Measurements from ENCODE around the gene ACAP1. TPM values are rescaled to one million over a fixed set of nuclear protein-coding genes. Genes with fewer than 3 reads are reported as not detected.

The ACAP1 gene
- total RNA-seq = 100 to 1,000 TPM; 482 to 708 (median 599) TPM
- polyA plus RNA-seq = 100 to 1,000 TPM; 234 to 337 TPM
- total RNA-seq = 529 reads per million, percentile 98 among the genes with 10 or more reads in this experiment

DNA sequence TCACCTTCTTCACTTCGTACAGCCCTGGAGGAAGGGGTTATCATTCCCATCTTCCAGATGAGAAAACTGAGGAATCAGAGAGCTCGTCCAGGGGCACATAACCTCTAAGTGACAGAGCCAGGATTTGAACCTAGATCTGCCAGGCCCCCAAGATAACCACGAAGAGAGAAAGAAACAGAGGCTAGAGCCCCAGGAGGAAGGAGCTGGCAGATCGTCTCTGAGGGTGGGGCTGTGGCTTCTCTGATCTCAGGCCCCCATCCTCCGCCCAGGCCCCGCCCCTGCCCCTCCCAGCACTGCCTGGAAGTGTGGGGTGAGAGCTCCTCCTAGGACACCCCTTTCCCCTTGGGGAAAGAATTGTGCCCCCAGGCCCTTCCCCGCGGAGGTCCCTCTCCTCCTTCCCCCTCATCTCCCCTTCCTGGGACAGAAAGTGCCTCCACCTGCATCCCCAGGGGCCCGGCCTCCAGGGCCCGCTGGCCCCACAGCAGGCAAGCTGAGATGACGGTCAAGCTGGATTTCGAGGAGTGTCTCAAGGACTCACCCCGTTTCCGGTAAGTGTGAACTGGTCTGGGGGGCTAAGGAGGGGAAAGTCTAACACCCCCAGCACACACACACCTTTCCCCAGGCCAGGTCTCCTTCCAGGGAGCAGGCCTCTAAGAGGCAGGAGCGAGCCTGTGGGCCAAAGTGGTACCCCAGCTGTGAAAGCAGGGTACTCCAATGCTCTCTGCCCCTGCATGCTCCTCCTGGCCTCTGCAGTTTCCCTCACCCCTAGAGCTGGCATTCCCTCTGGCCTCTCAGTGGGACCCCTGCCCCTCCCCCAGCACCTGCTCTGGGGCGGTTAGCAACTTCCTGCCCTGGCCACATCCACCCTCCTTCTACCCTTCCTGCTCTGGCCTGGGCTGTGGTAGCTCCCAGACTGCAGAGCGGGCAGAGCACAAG is at the start of gene ACAP1:
Gene ACAP1 (plus strand): TSS at position 290 of the 936 bp plus-strand sequence. CDS start 206 bp downstream, at position 496.
- ChIA-PET CTCF (interaction anchor here (0.6 to 5.2 kb wide), 17 partner anchors 9 to 291 kb away, joined by 3 to 53 read pairs (median 7); partner anchors contain the start of genes PLSCR3, POLR2A, SLC2A4 and TMEM102), POLR2A (interaction anchor here (0.7 to 22.8 kb wide), 34 partner anchors 9 to 870 kb away, joined by 3 to 336 read pairs (median 4); partner anchors contain the start of genes DVL2, EIF5A, GABARAP and GPS2)
- Mint-ChIP-seq H3K27me3 (no peaks in the 10 kb centered on the region), H3K27ac (peak within 1 kb of the TSS; percentile 89 to 100 (median 95)), H3K4me3 (peak within 1 kb of the TSS; percentile 89 to 99 (median 94)), H3K9me3 (no peaks in the 10 kb centered on the region), H3K4me1 (peaks cover 49 to 76% (median 60%) of the 10 kb centered on the region in 7 donors), H3K36me3 (peaks cover 4 to 23% (median 14%) of the 10 kb centered on the region in 5 donors)
- Histone ChIP-seq H3K36me3 (ENCODE audit: control insufficient read depth in 2 of 3, insufficient read depth in 3 of 3, low read length in 3 of 3) (peaks cover 2 to 32% (median 11%) of the 10 kb centered on the region in 3 experiments), H3K9me3 (ENCODE audit: control insufficient read depth in 2 of 3, low read length in 3 of 3) (no peaks in the 10 kb centered on the region), H3K27me3 (ENCODE audit: control insufficient read depth in 2 of 2, insufficient read depth in 2 of 2, low read length in 2 of 2) (no peaks in the 10 kb centered on the region), H3K4me1 (ENCODE audit: control insufficient read depth in 2 of 2, insufficient read depth in 2 of 2, low read length in 2 of 2) (peaks cover 31 to 44% of the 10 kb centered on the region in 2 donors), H3K27ac (ENCODE audit: low read depth, low read length) (peak within 1 kb of the TSS; percentile 81), H3K4me3 (ENCODE audit: low read length) (peak within 1 kb of the TSS; percentile 99)
- ATAC-seq (peak; percentile 99), DNase-seq (peak; percentile 56 to 85 (median 82))
- intact Hi-C loops (cut with micrococcal nuclease) = loop anchor here (1.0 to 5.0 kb wide), 12 partner anchors 7 to 99 kb away; partner anchors contain the start of genes NEURL4 (in 2 of the 2), ELP5 (in 1 of the 2), SLC2A4 (in 1 of the 2) and TMEM102 (in 1 of the 2)

GRCh38 chr17:7289256-7290032 is 46.9 kb upstream of the ACAP1 start:
- peak overlapping the region in 1 of 10 donors; percentile 45 for H3K4me3 Mint-ChIP-seq
- Histone ChIP-seq H3K4me3 (ENCODE audit: low read length) (no peak overlapping the region), H3K27me3 (ENCODE audit: control insufficient read depth in 2 of 2, insufficient read depth in 2 of 2, low read length in 2 of 2) (no peaks in the 10 kb centered on the region), H3K36me3 (ENCODE audit: control insufficient read depth in 2 of 3, insufficient read depth in 3 of 3, low read length in 3 of 3) (no peaks in the 10 kb centered on the region), H3K27ac (ENCODE audit: low read depth, low read length) (no peak overlapping the region), H3K9me3 (ENCODE audit: control insufficient read depth in 2 of 3, low read length in 3 of 3) (no peaks in the 10 kb centered on the region), H3K4me1 (ENCODE audit: control insufficient read depth in 2 of 2, insufficient read depth in 2 of 2, low read length in 2 of 2) (peaks cover 0 to 9% of the 10 kb centered on the region in 2 donors)
- no peaks in the 10 kb centered on the region for H3K9me3 Mint-ChIP-seq
- peaks cover 0 to 11% (median 5%) of the 10 kb centered on the region in 7 donors for H3K4me1 Mint-ChIP-seq
- no peak for DNase-seq
- H3K36me3 Mint-ChIP-seq = no peaks in the 10 kb centered on the region
- intact Hi-C loops (cut with micrococcal nuclease) = no loop called here
- CTCF ChIA-PET = interaction anchor here (1.0 kb wide), 1 partner anchor 224 kb away, joined by 3 read pairs; no protein-coding TSS in a partner anchor
- ATAC-seq = no peak
- peaks cover 0 to 46% (median 15%) of the 10 kb centered on the region in 5 donors for H3K27me3 Mint-ChIP-seq
- no peak overlapping the region for H3K27ac Mint-ChIP-seq
- POLR2A ChIA-PET = interaction anchor here (0.7 to 1.0 kb wide), 2 partner anchors 41 to 884 kb away, joined by 3 to 4 read pairs; no protein-coding TSS in a partner anchor

DNA sequence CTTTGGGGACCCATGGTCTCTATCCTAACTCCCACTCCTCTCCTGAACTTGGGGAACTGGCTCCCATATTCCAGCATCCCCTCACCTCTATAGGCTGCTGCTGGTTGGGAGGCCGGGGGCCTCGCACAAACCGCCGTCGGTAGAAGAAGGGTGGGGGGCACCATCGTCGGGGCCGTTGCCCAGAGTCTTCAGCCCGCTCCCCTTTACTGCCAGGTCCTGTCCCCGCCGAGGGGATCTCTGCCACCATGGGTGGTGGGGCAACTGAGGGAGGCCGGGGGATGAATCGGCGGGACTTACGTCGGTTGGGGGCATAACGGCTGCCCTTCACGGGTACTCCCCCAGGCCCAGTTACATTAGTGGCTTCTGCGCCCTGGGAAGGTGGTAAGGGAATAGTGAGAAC is 46.2 kb upstream of the ACAP1 start:
- Mint-ChIP-seq H3K27ac (no peak overlapping the region), H3K27me3 (peaks cover 3 to 50% (median 18%) of the 10 kb centered on the region in 5 donors), H3K4me3 (no peak overlapping the region), H3K4me1 (peaks cover 3 to 16% (median 9%) of the 10 kb centered on the region in 7 donors), H3K9me3 (no peaks in the 10 kb centered on the region), H3K36me3 (no peaks in the 10 kb centered on the region)
- no peak overlapping the region for H3K27ac ChIP-seq (ENCODE audit: low read depth, low read length)
- ATAC-seq (no peak), DNase-seq (no peak)
- no peaks in the 10 kb centered on the region for H3K36me3 ChIP-seq (ENCODE audit: control insufficient read depth in 2 of 3, insufficient read depth in 3 of 3, low read length in 3 of 3)
- POLR2A ChIA-PET = interaction anchor here (0.7 kb wide), 1 partner anchor 9 kb away, joined by 3 read pairs; no protein-coding TSS in a partner anchor
- no peaks in the 10 kb centered on the region for H3K9me3 ChIP-seq (ENCODE audit: control insufficient read depth in 2 of 3, low read length in 3 of 3)
- intact Hi-C loops (cut with micrococcal nuclease) = no loop called here
- H3K4me3 ChIP-seq (ENCODE audit: low read length) = no peak overlapping the region
- H3K27me3 ChIP-seq (ENCODE audit: control insufficient read depth in 2 of 2, insufficient read depth in 2 of 2, low read length in 2 of 2) = no peaks in the 10 kb centered on the region
- H3K4me1 ChIP-seq (ENCODE audit: control insufficient read depth in 2 of 2, insufficient read depth in 2 of 2, low read length in 2 of 2) = peaks cover 0 to 12% of the 10 kb centered on the region in 2 donors
- CTCF ChIA-PET = interaction anchor here (1.0 kb wide), 1 partner anchor 223 kb away, joined by 3 read pairs; no protein-coding TSS in a partner anchor

DNA sequence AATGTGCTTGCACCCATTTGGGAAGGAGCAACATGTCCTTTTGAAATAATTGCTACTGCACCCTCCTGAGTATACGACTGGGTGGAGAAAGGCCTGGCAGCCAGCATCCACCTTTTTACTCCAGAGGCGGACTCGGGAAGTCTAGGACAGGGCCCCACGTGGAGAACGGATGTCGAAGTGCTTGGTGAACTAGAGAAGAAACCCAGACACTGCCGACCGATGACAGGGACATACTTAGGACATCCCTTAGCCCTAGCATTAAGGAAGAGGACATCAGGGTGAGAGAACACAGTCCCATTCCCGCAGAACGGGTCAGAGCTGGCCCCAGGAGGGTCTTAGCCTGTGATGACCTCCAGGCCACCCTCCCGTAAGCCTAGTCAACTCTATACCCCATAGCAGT is 45.6 kb upstream of the ACAP1 start:
- H3K27me3 Mint-ChIP-seq = peaks cover 4 to 55% (median 23%) of the 10 kb centered on the region in 5 donors
- Histone ChIP-seq H3K27ac (ENCODE audit: low read depth, low read length) (no peak overlapping the region), H3K36me3 (ENCODE audit: control insufficient read depth in 2 of 3, insufficient read depth in 3 of 3, low read length in 3 of 3) (no peaks in the 10 kb centered on the region), H3K27me3 (ENCODE audit: control insufficient read depth in 2 of 2, insufficient read depth in 2 of 2, low read length in 2 of 2) (no peaks in the 10 kb centered on the region), H3K4me1 (ENCODE audit: control insufficient read depth in 2 of 2, insufficient read depth in 2 of 2, low read length in 2 of 2) (peaks cover 3 to 17% of the 10 kb centered on the region in 2 donors), H3K9me3 (ENCODE audit: control insufficient read depth in 2 of 3, low read length in 3 of 3) (no peaks in the 10 kb centered on the region), H3K4me3 (ENCODE audit: low read length) (no peak overlapping the region)
- ATAC-seq (no peak), DNase-seq (no peak)
- POLR2A ChIA-PET = interaction anchor here (0.7 to 2.6 kb wide), 3 partner anchors 8 to 20 kb away, joined by 3 to 12 read pairs (median 4); partner anchors contain the start of gene SLC2A4
- intact Hi-C loops (cut with micrococcal nuclease) = no loop called here
- peaks cover 6 to 20% (median 14%) of the 10 kb centered on the region in 7 donors for H3K4me1 Mint-ChIP-seq
- no peaks in the 10 kb centered on the region for H3K9me3 Mint-ChIP-seq
- H3K27ac Mint-ChIP-seq = no peak overlapping the region
- CTCF ChIA-PET = interaction anchor here (0.7 kb wide), 1 partner anchor 608 kb away, joined by 4 read pairs; no protein-coding TSS in a partner anchor
- H3K4me3 Mint-ChIP-seq = no peak overlapping the region
- H3K36me3 Mint-ChIP-seq = no peaks in the 10 kb centered on the region

GRCh38 chr17:7292194-7292593 is 44.1 kb upstream of the ACAP1 start:
- no peak overlapping the region for H3K27ac Mint-ChIP-seq
- ChIA-PET POLR2A (interaction anchor here (2.1 to 2.6 kb wide), 2 partner anchors 10 to 18 kb away, joined by 12 to 17 read pairs; partner anchors contain the start of gene SLC2A4), CTCF (interaction anchor here (0.7 kb wide), 1 partner anchor 8 kb away, joined by 3 read pairs; no protein-coding TSS in a partner anchor)
- ATAC-seq (no peak), DNase-seq (no peak)
- H3K27me3 Mint-ChIP-seq = peaks cover 4 to 64% (median 22%) of the 10 kb centered on the region in 5 donors
- H3K27me3 ChIP-seq (ENCODE audit: control insufficient read depth in 2 of 2, insufficient read depth in 2 of 2, low read length in 2 of 2) = no peaks in the 10 kb centered on the region
- no peaks in the 10 kb centered on the region for H3K9me3 ChIP-seq (ENCODE audit: control insufficient read depth in 2 of 3, low read length in 3 of 3)
- H3K4me1 ChIP-seq (ENCODE audit: control insufficient read depth in 2 of 2, insufficient read depth in 2 of 2, low read length in 2 of 2) = peaks cover 12 to 26% of the 10 kb centered on the region in 2 donors
- no peaks in the 10 kb centered on the region for H3K36me3 ChIP-seq (ENCODE audit: control insufficient read depth in 2 of 3, insufficient read depth in 3 of 3, low read length in 3 of 3)
- H3K4me3 ChIP-seq (ENCODE audit: low read length) = no peak overlapping the region
- H3K4me3 Mint-ChIP-seq = no peak overlapping the region
- peaks cover 6 to 30% (median 25%) of the 10 kb centered on the region in 7 donors for H3K4me1 Mint-ChIP-seq
- H3K36me3 Mint-ChIP-seq = no peaks in the 10 kb centered on the region
- H3K27ac ChIP-seq (ENCODE audit: low read depth, low read length) = no peak overlapping the region
- H3K9me3 Mint-ChIP-seq = no peaks in the 10 kb centered on the region
- intact Hi-C loops (cut with micrococcal nuclease) = no loop called here

Data from naive thymus-derived CD4-positive, alpha-beta T cell (primary cell).